GM19328 (cell line): ENCODE data around the gene ALOX5AP.
A peak's percentile ranks its signal among the peaks of the same experiment; 100 is the strongest.

Source experiments
- ATAC-seq: cut with Tn5 transposase; IDR thresholded peaks from one replicate; pipeline ENCODE4 v1.9.1; 2021; ENCODE audit warnings: mild to moderate bottlenecking, moderate library complexity; ENCODE audit not compliant: unreplicated experiment

ALOX5AP gene

GRCh38 chr13:30791354-30792001 lies 56.1 kb downstream of the ALOX5AP start:
- ATAC-seq, result no peak

DNA sequence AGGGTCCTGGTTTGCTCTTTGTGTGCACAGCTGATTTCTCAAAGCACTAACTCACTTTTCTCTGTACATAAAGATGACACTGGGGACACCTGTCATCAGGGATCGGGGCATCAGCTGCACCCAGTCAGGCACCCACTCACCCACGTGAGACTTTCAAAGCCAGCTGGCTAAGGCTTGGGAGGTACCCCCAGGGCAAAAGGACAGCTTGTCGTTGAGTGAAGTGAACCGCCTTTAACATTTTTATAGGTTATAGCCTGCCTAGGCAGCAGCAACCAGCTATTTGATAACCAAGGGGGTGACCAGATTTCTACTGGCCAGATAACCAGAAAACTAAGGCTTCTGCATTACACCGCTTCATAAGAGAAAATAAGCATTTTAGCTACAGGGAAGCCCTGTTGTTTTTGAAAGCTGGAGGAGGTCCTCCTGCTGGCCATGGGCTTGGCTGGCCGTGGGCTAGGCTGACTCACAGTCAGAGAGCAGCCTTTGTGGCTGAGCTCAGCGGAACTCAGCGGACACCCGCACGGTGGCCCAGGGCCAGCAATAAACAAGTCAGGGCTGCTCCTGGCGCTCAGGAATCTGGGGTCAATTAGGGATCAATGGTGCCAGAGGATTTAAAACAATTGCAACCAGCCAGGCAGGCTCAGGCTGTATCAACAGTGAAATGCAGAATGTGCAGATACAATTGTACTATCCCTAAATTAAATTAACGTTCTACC lies 57.1 kb downstream of the ALOX5AP start:
- ATAC-seq, result no peak

DNA sequence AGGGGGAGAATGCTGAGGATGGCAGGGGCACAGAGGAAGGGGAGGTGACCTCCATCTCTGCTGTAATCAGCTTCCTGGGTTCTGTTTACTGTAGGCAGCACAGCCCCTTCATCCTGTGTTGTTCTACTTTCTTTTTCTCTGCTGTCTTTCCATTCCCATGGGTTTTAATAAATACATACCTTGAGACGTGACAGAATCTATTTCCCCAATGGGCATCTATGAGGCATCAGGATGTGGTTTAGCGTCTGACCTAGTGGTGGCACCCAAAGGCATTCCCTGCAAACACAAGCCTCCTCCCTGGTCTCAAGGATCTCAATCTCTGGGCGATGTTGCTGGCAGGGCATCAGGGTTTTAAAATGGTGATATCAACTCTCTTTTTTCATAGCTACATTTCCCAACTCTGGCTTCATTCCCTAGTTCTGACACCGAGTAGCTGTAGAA lies 60.8 kb downstream of the ALOX5AP start:
- no peak for ATAC-seq

- ATAC-seq, result no peak
Observed at GRCh38 chr13:30796631-30797601, 61.6 kb downstream of the ALOX5AP start.

DNA sequence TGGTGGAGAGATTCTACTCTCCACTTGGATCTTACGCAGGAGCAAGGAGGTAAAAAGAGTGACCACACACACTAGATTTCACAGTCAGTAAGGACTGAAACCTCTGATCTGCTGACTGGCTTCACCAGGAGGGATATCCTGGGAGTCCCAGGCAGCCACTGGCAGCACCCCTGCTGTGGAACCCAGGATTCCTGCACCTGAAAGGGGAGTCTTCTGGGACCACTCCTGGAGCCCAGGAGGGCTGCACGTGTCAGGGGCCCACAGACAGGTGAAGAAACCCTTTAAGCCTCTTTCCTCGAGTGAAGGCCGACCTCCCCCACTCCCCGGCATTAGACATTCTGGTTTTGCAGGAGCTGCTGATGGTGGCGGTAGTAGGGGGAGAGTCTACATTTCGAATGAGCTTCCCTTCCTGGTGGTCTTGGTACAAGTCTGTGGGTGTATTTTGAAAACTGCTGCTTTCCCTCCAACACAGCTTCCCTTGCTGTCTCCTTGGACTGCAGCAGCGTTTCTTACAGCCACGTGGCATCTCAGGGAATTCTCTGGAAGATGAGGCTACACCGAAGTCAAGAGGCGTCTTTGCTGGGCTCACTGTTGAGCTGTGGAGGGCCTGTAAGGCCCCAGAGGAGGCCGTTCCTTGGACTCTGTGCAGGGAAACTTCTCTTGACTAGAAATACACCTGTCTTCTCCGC lies 62.6 kb downstream of the ALOX5AP start:
- ATAC-seq, result no peak

DNA sequence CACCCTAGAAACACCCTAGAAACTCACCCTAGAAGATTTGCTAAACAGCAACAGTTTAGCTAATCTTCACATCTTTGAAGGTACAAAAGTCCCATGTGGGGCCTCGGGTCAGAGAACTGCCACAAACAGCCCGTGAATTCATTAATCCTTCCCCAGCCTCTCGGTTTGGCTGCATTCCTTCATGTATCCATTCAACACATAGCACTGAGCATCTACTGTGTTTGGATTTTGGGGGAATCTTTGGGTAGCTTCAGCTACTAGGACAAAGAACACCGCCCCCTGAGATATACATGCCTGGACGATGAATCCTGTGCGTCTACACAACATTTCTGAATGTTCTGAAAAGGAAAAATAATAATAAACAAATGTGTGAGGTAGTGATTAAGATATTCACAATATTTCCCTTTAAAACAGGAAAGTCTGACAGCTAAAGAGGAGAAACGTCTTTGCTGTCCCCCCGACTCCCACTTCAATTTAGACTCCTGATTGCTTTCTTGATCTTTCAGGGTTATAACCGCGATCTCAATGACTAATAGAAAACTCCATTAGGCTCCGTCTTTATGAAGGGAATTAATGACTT lies 63.5 kb downstream of the ALOX5AP start:
- ATAC-seq, result no peak

DNA sequence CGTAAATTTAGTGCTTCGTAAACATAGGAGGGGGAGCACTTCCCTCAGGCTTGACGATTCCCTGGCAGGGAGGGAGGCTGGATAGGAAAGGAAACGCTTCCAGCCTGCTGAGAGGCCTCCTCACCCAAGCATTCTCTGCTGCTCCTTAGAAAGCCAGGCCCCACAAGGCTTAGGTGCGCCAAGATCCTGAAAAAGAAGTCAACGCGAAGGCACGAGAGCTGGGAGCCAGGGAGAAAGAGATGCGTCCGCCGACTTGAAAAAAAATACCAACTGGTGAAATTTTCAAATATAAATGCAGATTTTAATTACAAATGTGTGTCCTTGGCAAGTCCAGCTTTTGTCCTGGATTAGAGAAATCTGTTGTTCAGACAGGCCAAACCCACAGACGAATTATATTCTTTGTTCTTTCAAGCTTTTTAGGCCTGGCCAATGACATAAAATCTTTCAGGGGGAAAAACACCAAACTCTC lies 64.0 kb downstream of the ALOX5AP start:
- ATAC-seq, result no peak

GRCh38 chr13:30800107-30800506 lies 64.8 kb downstream of the ALOX5AP start:
- ATAC-seq, result no peak

DNA sequence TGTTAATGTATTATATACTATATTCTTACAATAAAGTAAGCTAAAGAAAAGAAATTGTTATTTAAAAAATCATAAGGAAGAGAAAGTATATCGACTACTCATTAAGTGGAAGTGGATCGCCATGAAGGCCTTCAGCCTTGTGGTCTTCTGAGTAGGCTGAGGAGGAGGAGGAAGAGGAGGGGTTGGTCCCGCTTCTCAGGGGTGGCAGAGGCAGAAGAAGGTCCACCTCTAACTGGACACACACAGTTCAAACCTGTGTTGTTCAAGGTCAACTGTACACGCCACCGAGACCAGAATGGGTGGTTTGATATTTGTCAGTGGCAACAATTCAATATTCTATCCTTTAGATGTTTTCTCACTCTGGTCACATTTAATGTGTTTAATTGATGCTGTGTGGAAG lies 67.2 kb downstream of the ALOX5AP start:
- ATAC-seq, result no peak

DNA sequence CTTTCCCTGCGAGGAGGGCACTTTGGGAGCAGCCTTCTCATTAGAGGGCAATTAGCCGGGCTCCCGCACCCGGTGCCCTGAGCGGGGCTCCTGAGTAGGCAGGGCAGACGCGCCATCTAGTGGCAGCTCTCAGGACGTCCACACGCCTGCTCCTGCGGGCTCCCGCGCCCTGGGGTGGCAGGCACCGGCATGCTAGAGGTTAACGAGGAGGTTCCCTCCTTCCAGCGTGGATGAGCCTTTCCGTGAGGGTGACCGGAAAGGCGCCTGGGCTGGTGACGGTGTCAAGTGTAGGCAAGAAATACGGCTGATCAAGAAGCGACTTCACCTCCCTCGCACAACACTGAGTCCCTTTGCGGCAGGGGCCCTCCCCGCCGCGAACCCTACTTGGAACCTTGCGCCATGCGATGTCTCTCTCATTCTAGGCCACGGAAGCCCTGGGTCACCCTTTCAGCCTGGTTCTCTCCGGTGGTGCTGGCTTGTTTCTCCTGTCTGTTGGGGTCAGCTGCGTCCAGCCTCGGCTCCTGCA lies 67.7 kb downstream of the ALOX5AP start:
- ATAC-seq, result peak; percentile 76

- ATAC-seq, result no peak
Observed at GRCh38 chr13:30803749-30804148, 68.4 kb downstream of the ALOX5AP start.

DNA sequence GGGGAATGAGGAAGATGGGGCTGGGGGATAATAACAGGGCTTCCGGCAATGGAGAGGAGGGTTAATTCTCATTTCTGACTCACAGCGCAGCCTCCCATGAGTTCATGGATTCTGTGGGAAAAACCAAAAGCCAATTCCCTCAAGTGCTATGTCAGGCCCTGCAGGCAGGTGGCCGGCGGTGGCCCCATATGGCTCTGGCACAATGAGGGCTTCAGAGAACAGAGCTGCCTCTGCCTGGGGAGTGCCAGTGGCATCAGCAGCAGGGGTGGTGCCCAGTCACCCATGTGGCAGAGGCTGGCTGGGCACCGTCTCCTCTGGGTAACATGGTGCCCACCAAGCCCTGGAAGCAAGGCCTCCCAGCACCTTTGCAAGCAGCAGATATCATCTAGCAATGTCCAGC lies 69.1 kb downstream of the ALOX5AP start:
- ATAC-seq, result no peak

- ATAC-seq, result no peak
Observed at GRCh38 chr13:30805132-30805537, 69.8 kb downstream of the ALOX5AP start.

DNA sequence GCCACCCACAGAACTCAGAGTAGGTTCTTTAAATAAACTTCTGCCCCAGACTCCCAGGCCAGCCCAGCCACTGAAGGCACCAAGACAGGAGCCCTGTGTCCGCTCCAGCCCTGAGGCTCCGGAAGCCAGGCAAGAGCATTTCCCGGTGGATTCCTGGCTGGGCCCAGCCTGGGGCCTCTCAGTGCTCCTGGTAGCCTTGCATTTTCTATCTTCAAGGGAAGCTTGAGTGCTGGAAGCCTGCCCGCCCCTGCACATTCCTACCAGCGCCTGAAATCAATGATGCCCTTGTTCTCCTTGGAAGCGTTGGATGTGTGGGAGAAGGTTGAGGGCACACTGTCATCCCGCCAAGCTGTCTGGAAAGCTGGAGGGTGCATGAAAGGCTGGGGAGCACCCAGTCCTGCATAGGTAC lies 70.3 kb downstream of the ALOX5AP start:
- no peak for ATAC-seq

GRCh38 chr13:30806784-30807183 lies 71.4 kb downstream of the ALOX5AP start:
- no peak for ATAC-seq

- no peak for ATAC-seq
Observed at GRCh38 chr13:30807392-30807791, 72.0 kb downstream of the ALOX5AP start.

DNA sequence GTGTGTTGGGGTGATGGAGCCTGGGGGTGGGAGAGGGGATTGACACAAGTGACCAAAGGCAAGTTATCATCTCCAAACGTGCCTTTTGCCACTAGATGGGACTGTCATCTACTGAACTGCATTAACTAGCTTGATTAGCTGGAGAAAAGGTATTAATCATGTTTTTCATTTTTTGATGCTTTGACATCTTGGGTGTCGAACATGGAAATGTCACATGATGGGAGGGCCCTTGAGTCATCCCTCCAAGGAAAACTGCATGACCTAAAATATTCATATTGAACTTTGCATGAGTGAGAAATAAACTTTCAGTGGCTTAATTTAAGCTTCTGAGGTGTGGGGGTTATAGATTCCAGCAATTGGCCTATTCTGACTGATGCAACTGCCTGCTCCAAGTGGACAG lies 73.3 kb downstream of the ALOX5AP start:
- ATAC-seq, result no peak

- ATAC-seq, result no peak
Observed at GRCh38 chr13:30809787-30810186, 74.4 kb downstream of the ALOX5AP start.

DNA sequence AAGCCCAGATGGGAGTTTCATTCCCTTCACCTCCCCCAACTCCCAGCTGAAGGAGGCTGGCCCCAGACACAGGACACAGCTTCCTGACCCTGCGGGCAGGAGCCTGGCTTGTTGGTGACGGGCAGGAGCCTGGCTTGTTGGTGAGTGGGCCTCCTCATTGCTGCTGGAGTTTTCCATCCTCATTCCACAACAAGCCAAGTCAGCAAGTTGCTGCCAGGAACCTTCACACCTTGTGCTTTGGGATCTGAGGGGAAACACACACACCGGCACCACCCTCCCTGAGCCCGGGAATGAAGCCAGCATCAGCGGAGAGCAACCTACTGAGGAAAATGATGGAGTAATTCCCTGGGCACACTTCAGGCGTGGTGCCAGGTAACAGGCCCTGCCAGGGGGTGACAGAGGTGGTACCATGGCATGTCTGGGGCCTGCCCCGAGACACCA lies 74.9 kb downstream of the ALOX5AP start:
- no peak for ATAC-seq

DNA sequence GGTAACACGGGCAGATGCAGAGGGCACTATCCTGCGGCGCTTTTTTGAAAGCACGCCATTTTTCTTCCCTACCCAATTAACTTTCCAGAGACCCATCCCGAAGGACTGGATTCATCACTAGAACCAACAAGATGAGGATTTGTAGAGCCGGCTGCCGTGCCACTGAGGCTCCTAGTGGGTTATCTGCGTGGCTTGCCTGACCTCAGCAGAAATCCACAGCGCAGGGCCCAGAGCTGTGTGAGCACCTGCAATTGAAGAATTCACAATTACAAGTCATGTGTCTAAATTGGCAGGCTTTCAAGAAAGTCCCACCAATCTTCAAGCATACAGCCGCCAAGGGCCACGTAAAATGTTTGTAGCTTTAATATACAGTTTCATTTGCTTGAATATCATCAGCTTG lies 75.5 kb downstream of the ALOX5AP start:
- ATAC-seq, result no peak
